Tibial artery (tissue), 4 donors: Measurements from ENCODE around the gene ARHGEF28.

Experiments used
- DNase-seq, 2 donors: peaks; one replicate each; pipeline ENCODE4 v3.0.0-alpha.2; 2019
- H3K27ac ChIP-seq, 2 donors: fragments of 200-600 bp; sonication (generic) in 1 of 2; 1 replicate in 1 of 2; 2 replicates in 1 of 2; pipeline ENCODE4 v1.5.1; 2018 to 2019; ENCODE audit warnings: mild to moderate bottlenecking in 1 of 2
- H3K27me3 ChIP-seq, 2 donors: fragments of 200-600 bp; sonication (generic) in 1 of 2; one replicate each; pipeline versions ENCODE4 v1.5.1 to v1.6.0; 2016 to 2019
- H3K36me3 ChIP-seq, 3 donors: fragments of 200-600 bp; sonication (generic) in 2 of 3; one replicate each; pipeline ENCODE4 v1.5.1; 2016 to 2019; ENCODE audit warnings: mild to moderate bottlenecking in 2 of 3
- H3K4me1 ChIP-seq, 4 donors: fragments of 200-600 bp; sonication (generic) in 2 of 4; 1 replicate in 3 of 4; 2 replicates in 1 of 4; pipeline ENCODE4 v1.5.1; 2016 to 2019
- H3K4me3 ChIP-seq, 2 donors: fragments of 200-600 bp; sonication (generic) in 1 of 2; 1 replicate in 1 of 2; 2 replicates in 1 of 2; pipeline ENCODE4 v1.5.1; 2018 to 2019; ENCODE audit warnings: mild to moderate bottlenecking in 2 of 2
- H3K9me3 ChIP-seq, 3 donors: fragments of 200-600 bp; sonication (generic) in 1 of 3; one replicate each; pipeline ENCODE4 v1.5.1; 2016 to 2019
- CTCF ChIP-seq, 2 experiments: fragments of 200-600 bp in 1 of 2; fragments of 450-650 bp in 1 of 2; IDR thresholded peaks; one replicate each; pipeline ENCODE4 v1.5.1; 2017 to 2019; ENCODE audit warnings: antibody characterized with exemption in 2 of 2, mild to moderate bottlenecking in 1 of 2, moderate library complexity in 1 of 2
- intact Hi-C: fragments of 100-400 bp; cut with DNase I; formaldehyde crosslinking; loops from one replicate; pipeline ENCODE4 v1.15.0; 2023; ENCODE audit warnings: low total_unique reads

The ARHGEF28 gene

GRCh38 chr5:73673161-73673591 lies 47.2 kb downstream of the ARHGEF28 start:
- Histone ChIP-seq H3K27me3 (no peaks in the 10 kb centered on the region), H3K9me3 (no peaks in the 10 kb centered on the region), H3K4me1 (peaks cover 0 to 29% (median 3%) of the 10 kb centered on the region in 4 donors), H3K36me3 (no peaks in the 10 kb centered on the region), H3K4me3 (no peak overlapping the region), H3K27ac (peak overlapping the region; percentile 37 to 54)
- TF ChIP-seq CTCF (IDR thresholded peaks at IDR 0.05) = no peak
- DNase-seq = no peak
- intact Hi-C loops = no loop called here

- H3K4me1 ChIP-seq = peaks cover 0 to 29% (median 3%) of the 10 kb centered on the region in 4 donors
- no peaks in the 10 kb centered on the region for H3K27me3 ChIP-seq
- no peaks in the 10 kb centered on the region for H3K9me3 ChIP-seq
- H3K4me3 ChIP-seq = no peak overlapping the region
- DNase-seq = no peak
- intact Hi-C loops = no loop called here
- no peaks in the 10 kb centered on the region for H3K36me3 ChIP-seq
- TF ChIP-seq CTCF (IDR thresholded peaks at IDR 0.05) = no peak
- H3K27ac ChIP-seq = peak overlapping the region in 1 of 2 donors; percentile 54
Measured at GRCh38 chr5:73674669-73675004, 48.6 kb downstream of the ARHGEF28 start.

GRCh38 chr5:73678322-73678740 lies 52.3 kb downstream of the ARHGEF28 start:
- Histone ChIP-seq H3K27me3 (no peaks in the 10 kb centered on the region), H3K27ac (no peak overlapping the region), H3K4me3 (no peak overlapping the region), H3K36me3 (no peaks in the 10 kb centered on the region), H3K4me1 (peaks cover 0 to 23% (median 5%) of the 10 kb centered on the region in 4 donors), H3K9me3 (no peaks in the 10 kb centered on the region)
- intact Hi-C loops = no loop called here
- TF ChIP-seq CTCF (IDR thresholded peaks at IDR 0.05) = no peak
- DNase-seq = no peak

- Histone ChIP-seq H3K4me3 (no peak overlapping the region), H3K36me3 (no peaks in the 10 kb centered on the region), H3K4me1 (peaks cover 0 to 19% (median 5%) of the 10 kb centered on the region in 4 donors), H3K9me3 (no peaks in the 10 kb centered on the region), H3K27me3 (no peaks in the 10 kb centered on the region), H3K27ac (no peak overlapping the region)
- TF ChIP-seq CTCF (IDR thresholded peaks at IDR 0.05) = no peak
- intact Hi-C loops = no loop called here
- no peak for DNase-seq
Measured at GRCh38 chr5:73678807-73679206, 52.8 kb downstream of the ARHGEF28 start.

GRCh38 chr5:73682176-73682575 lies 56.2 kb downstream of the ARHGEF28 start:
- no peaks in the 10 kb centered on the region for H3K9me3 ChIP-seq
- no peak for TF ChIP-seq CTCF (IDR thresholded peaks at IDR 0.05)
- intact Hi-C loops = no loop called here
- DNase-seq = no peak
- no peak overlapping the region for H3K4me3 ChIP-seq
- peaks cover 0 to 5% (median 1%) of the 10 kb centered on the region in 4 donors for H3K4me1 ChIP-seq
- no peaks in the 10 kb centered on the region for H3K27me3 ChIP-seq
- H3K36me3 ChIP-seq = no peaks in the 10 kb centered on the region
- H3K27ac ChIP-seq = no peak overlapping the region

GRCh38 chr5:73684691-73685090 lies 58.7 kb downstream of the ARHGEF28 start:
- DNase-seq = no peak
- Histone ChIP-seq H3K27me3 (no peaks in the 10 kb centered on the region), H3K27ac (no peak overlapping the region), H3K4me1 (peaks cover 0 to 5% (median 1%) of the 10 kb centered on the region in 4 donors), H3K4me3 (no peak overlapping the region), H3K36me3 (no peaks in the 10 kb centered on the region), H3K9me3 (no peaks in the 10 kb centered on the region)
- intact Hi-C loops = no loop called here
- TF ChIP-seq CTCF (IDR thresholded peaks at IDR 0.05) = no peak
